Measurements from ENCODE around the gene MYO1A.
A peak's percentile ranks its signal among the peaks of the same experiment; 100 is the strongest.

GRCh38 chr12:57069523-57069922 is 19.6 kb upstream of the MYO1A start:
- TF ChIP-seq CTCF (IDR thresholded peaks at IDR 0.05) (peak in 5 of 7 experiments; percentile 76 to 96 (median 86)), POLR2A (IDR thresholded peaks at IDR 0.05) (no peak), POLR2AphosphoS5 (IDR thresholded peaks at IDR 0.05) (peak in 2 of 3 donors; percentile 40 to 81)

Data from stomach (tissue), 4 donors.